Aorta (tissue), 5 donors: ENCODE data around the gene HP1BP3. TPM values are rescaled to one million over a fixed set of nuclear protein-coding genes. Genes with fewer than 3 reads are reported as not detected.

ENCODE experiments used
- ATAC-seq: fragments of 200-7000 bp; cut with Tn5 transposase; one replicate; pipeline ENCODE4 v1.9.1; 2022; ENCODE audit warnings: moderate library complexity; ENCODE audit not compliant: low FRiP score
- DNase-seq, 2 donors: peaks; one replicate each; pipeline ENCODE4 v3.0.0-alpha.2; 2020
- H3K27ac ChIP-seq, 2 donors: one replicate each; pipeline ENCODE4 v1.5.1; 2013; ENCODE audit warnings: low read length in 2 of 2, mild to moderate bottlenecking in 2 of 2, moderate library complexity in 2 of 2, control low read depth in 1 of 2, inconsistent platforms in 1 of 2, low read depth in 1 of 2
- H3K27me3 ChIP-seq, 2 donors: one replicate each; pipeline ENCODE4 v1.6.1; 2013; ENCODE audit warnings: control low read depth in 1 of 2, low read length in 1 of 2, mild to moderate bottlenecking in 1 of 2, moderate library complexity in 1 of 2; ENCODE audit not compliant: insufficient read depth in 2 of 2, control insufficient read depth in 1 of 2
- H3K36me3 ChIP-seq, 2 donors: one replicate each; pipeline ENCODE4 v1.6.1; 2013; ENCODE audit warnings: control low read depth in 1 of 2, low read length in 1 of 2, mild to moderate bottlenecking in 1 of 2; ENCODE audit not compliant: insufficient read depth in 2 of 2, control insufficient read depth in 1 of 2
- H3K4me1 ChIP-seq, 2 donors: one replicate each; pipeline ENCODE4 v1.6.1; 2013; ENCODE audit warnings: low read length in 2 of 2, control low read depth in 1 of 2, mild to moderate bottlenecking in 1 of 2, moderate library complexity in 1 of 2; ENCODE audit not compliant: insufficient read depth in 2 of 2, control insufficient read depth in 1 of 2
- H3K4me3 ChIP-seq, 2 donors: one replicate each; pipeline ENCODE4 v1.5.1; 2013; ENCODE audit warnings: low read length in 2 of 2, control low read depth in 1 of 2, mild to moderate bottlenecking in 1 of 2
- H3K9me3 ChIP-seq: one replicate; pipeline ENCODE4 v1.6.1; 2013; ENCODE audit warnings: mild to moderate bottlenecking, low read length; ENCODE audit not compliant: control insufficient read depth
- WGBS, 2 donors: extraction: QIAGEN DNeasy Blood & Tissue Kit; methylation state at CpG; one replicate each; pipeline ENCODE4 v1.1.7; 2013; 5-methylcytosine and 5-hydroxymethylcytosine counted together
- intact Hi-C, 2 donors: fragments of 100-400 bp; cut with DNase I; formaldehyde crosslinking; loops; one replicate each; pipeline versions ENCODE4 v1.14.2 to v1.15.0; 2022
- polyA plus RNA-seq, 2 donors: library from polyadenylated mRNA; stranded (reverse); fragments of 200-250 nt; gene quantifications; one replicate each; pipeline ENCODE4 v1.2.3, GENCODE V29; 2013
- total RNA-seq, 2 donors: library from RNA; stranded (reverse); fragmentation: NEBNext Ultra II Directional; extraction: Animal tissue kit (Norgen Biotek cat#: 25700); gene quantifications; one replicate each; pipeline ENCODE4 v1.2.1, GENCODE V29; 2021
- donor health status: healthy with polysubstance abuse.
- donor health status: Bipolar disorder and iron deficiency.
- donor health status: DM: no; HTN: no; CAD: no.
- donor health status: DM: no; HTN: no; CAD: no.
- donor health status: DM: yes; HTN: yes; CAD: no.

Gene HP1BP3
- total and polyA plus RNA-seq, 4 donors: 54.0 to 247 (median 179) TPM

GRCh38 chr1:20726932-20727745 lies 60.0 kb downstream of the HP1BP3 start:
- Histone ChIP-seq H3K27ac (no peak overlapping the region), H3K4me1 (no peaks in the 10 kb centered on the region), H3K9me3 (no peaks in the 10 kb centered on the region), H3K36me3 (no peaks in the 10 kb centered on the region), H3K4me3 (no peak overlapping the region), H3K27me3 (no peaks in the 10 kb centered on the region)
- 92 to 93% methylated on average over 17 of the region's 17 CpGs for WGBS, 2 donors
- DNase-seq (peak in 1 of 2 donors; percentile 51), ATAC-seq (no peak)
- intact Hi-C loops: no loop called here

DNA sequence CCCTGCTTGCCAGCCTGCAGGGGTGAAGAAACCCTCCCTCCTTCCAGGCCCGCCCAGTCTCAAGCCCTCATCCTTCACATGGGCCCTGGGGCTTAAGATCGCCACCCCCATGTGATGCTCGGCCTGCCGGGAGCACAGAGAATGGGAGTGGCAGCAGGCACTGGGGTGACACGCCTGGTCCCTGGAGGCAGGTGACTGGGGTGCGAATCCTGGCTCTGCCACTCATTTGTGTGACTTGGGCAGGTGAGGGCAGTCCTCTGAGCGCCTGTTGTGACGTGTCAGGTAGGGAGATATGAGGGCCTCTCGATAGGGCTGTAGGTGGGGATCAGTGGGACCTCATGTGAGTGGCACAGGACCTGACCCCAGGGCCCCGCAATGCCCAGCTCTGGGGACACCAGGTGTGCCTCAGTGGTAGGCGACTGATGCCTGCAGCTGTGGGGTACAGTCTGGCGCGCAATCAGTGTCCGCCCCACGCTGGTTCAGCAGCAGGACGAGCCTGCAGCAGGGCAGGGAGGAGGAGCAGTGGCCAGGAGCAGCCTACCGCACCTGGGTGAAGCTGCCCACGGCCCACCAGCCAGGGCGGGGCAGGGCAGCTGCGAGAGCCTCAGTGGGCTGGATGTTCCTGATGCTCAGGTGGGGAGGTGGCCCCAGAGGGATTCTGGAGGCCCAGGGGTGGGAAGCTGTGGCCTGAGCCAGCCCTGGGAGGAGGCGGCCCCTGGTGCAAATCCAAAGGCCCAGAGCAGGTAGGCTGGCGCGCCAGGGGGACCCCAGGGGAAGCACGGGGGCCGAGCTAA lies 60.8 kb downstream of the HP1BP3 start:
- H3K4me1 ChIP-seq: no peaks in the 10 kb centered on the region
- intact Hi-C loops: no loop called here
- H3K36me3 ChIP-seq: no peaks in the 10 kb centered on the region
- H3K27ac ChIP-seq: no peak overlapping the region
- no peaks in the 10 kb centered on the region for H3K9me3 ChIP-seq
- DNase-seq (peak in 1 of 2 donors; percentile 73), ATAC-seq (no peak)
- no peak overlapping the region for H3K4me3 ChIP-seq
- H3K27me3 ChIP-seq: no peaks in the 10 kb centered on the region
- 92 to 94% methylated on average over 25 of the region's 25 CpGs for WGBS, 2 donors

DNA sequence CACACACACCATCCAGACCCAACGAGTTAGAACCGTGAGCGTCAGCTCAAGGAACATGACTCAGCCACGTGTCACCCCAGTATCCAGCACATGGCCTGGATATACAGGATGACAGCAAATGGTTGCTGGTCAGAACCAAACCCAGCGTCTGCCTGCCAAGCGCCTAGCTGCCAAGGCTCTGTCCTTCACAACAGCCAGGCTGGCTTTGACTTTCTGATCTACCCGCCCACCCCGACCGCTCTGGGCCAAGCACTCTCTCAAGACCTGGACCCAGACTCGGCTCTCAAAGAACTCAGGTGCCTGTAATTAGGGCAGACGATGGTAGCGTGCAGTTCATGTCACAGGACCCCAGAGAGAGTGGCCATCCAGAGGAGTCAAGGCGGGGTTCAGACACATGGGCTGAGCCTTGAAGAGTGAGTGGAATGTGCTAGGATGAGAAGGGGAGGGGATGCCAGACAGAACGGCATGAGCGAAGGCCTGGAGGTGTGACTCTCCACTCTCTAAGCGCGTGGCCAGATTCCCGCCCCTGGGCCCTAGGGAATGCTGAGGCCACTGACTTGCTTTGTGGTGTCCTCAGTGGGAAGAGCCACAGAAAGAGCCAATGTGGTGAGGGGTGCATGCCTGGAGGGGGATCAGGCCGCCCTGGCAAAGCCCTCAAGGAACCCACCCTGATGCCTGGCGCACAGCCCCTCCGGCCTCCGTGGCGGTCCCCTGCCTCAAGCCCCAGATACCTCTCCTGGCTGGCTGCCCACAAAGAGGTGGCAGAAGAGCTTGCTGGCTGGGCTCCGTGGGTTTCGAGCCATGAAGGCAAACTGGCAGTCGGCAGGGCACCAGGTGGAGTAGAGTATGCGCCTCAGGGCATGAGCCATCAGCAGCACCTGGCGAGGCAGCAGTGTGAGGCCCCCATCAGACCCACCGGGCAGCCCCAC lies 61.7 kb downstream of the HP1BP3 start:
- no peaks in the 10 kb centered on the region for H3K36me3 ChIP-seq
- DNase-seq (peak; percentile 45 to 66), ATAC-seq (no peak)
- H3K27ac ChIP-seq: no peak overlapping the region
- H3K9me3 ChIP-seq: no peaks in the 10 kb centered on the region
- no peaks in the 10 kb centered on the region for H3K27me3 ChIP-seq
- intact Hi-C loops: no loop called here
- no peak overlapping the region for H3K4me3 ChIP-seq
- H3K4me1 ChIP-seq: no peaks in the 10 kb centered on the region
- WGBS, 2 donors: 76 to 78% methylated on average over 28 to 29 of the region's 29 CpGs

DNA sequence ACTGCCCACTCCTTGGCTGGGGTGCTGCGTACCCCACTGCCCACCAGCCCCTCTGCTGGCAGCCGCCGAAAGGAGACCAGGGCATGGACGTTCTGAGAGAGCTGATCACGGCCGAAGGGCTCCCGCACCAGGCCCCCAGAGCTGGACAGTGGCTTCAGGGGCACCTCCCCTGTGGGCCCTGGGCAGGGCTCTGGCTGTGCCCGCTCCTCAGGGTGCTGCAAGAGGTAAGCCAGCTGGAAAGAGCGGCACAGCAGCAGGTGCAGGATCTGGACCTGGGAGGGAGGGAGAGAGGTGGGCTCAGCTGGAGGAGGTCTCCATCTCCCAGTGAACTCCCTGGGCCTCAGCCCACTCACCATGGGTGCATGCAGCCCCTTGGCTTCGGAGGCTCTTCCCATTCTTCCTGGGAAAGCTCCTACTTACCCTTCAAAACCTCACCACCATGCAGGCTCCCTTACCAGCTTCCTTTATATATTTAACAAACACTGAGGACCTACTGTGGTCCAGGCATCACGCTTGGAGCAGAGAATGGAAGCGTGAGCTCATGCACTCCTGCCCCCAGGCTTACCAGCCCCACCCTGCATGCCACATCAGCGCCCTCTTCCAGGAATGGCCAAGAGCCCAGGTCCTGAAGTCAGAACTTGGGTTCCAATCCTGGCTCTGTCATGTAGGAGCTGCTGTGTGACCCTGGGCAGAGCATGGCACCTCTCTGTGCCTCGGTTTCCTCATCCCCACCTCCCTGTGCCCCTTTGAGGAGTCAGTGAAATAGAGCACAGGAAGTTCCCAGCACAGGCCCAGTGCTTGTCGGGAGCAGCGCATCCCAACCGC lies 62.5 kb downstream of the HP1BP3 start:
- ATAC-seq (no peak), DNase-seq (peak; percentile 19 to 74)
- H3K36me3 ChIP-seq: no peaks in the 10 kb centered on the region
- no peaks in the 10 kb centered on the region for H3K9me3 ChIP-seq
- H3K27me3 ChIP-seq: no peaks in the 10 kb centered on the region
- H3K27ac ChIP-seq: no peak overlapping the region
- WGBS, 2 donors: 94 to 96% methylated on average over 16 to 17 of the region's 17 CpGs
- intact Hi-C loops: no loop called here
- H3K4me1 ChIP-seq: no peaks in the 10 kb centered on the region
- no peak overlapping the region for H3K4me3 ChIP-seq

GRCh38 chr1:20723537-20724363 lies 63.4 kb downstream of the HP1BP3 start:
- 93% methylated on average over 34 to 35 of the region's 35 CpGs for WGBS, 2 donors
- no peak overlapping the region for H3K27ac ChIP-seq
- no peak for ATAC-seq

DNA sequence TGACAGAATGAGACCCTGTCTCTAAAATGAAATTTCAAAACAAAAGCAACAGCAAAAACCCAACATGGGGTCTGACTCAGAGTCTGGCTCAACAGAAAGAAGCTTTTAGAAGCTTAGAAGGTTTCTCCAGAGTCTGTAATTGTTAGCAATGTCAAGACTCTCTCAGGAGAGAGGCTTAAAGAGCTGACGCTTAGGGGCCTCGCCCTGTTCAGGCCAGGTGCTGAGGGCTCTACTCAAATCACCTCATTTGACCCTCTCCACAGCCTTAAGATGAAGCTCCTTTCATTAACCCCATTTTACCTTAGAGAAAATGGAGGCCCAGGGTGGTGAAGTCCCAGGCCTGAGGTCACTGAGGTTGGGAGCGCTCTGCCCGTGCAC lies 64.0 kb downstream of the HP1BP3 start:
- Histone ChIP-seq H3K9me3 (no peaks in the 10 kb centered on the region), H3K4me3 (no peak overlapping the region), H3K36me3 (no peaks in the 10 kb centered on the region), H3K27ac (no peak overlapping the region), H3K27me3 (no peaks in the 10 kb centered on the region), H3K4me1 (no peaks in the 10 kb centered on the region)
- DNase-seq (no peak), ATAC-seq (no peak)
- 92 to 94% methylated on average over 4 of the region's 4 CpGs for WGBS, 2 donors
- intact Hi-C loops: no loop called here

More at GRCh38 chr1:20723537-20724363, 63.4 kb downstream of the HP1BP3 start:
- Histone ChIP-seq H3K27me3 (no peaks in the 10 kb centered on the region), H3K4me1 (no peaks in the 10 kb centered on the region), H3K36me3 (no peaks in the 10 kb centered on the region), H3K4me3 (no peak overlapping the region), H3K9me3 (no peaks in the 10 kb centered on the region)
- intact Hi-C loops: no loop called here
- peak; percentile 42 to 73 for DNase-seq

- ATAC-seq (no peak), DNase-seq (peak; percentile 46 to 71)
- no peak overlapping the region for H3K27ac ChIP-seq
- H3K4me3 ChIP-seq: no peak overlapping the region
- H3K36me3 ChIP-seq: no peaks in the 10 kb centered on the region
- H3K27me3 ChIP-seq: no peaks in the 10 kb centered on the region
- no peaks in the 10 kb centered on the region for H3K4me1 ChIP-seq
- WGBS, 2 donors: 93 to 96% methylated on average over 27 to 29 of the region's 29 CpGs
- H3K9me3 ChIP-seq: no peaks in the 10 kb centered on the region
- intact Hi-C loops: no loop called here
These were observed 65.7 kb downstream of the HP1BP3 start for GRCh38 chr1:20721117-20722061.
